ENCODE data around the gene RCN1. TPM values are rescaled to one million over a fixed set of nuclear protein-coding genes. Genes with fewer than 3 reads are reported as not detected.

Gene RCN1
- total RNA-seq, 1 experiment from 2014 or later, result 186 TPM

- no peaks in the 10 kb centered on the region for H3K4me1 Mint-ChIP-seq (ENCODE audit: low read depth, unreplicated experiment)
- H3K4me3 Mint-ChIP-seq (ENCODE audit: low read depth, unreplicated experiment), result no peak overlapping the region
- BruUV-seq (replicated peaks), result no TSS peak
- DNase-seq, result no peak
- intact Hi-C loops (cut with micrococcal nuclease; ENCODE audit: unreplicated experiment), result no loop called here
- CTCF ChIA-PET, result no interaction called here
- H3K27me3 Mint-ChIP-seq (ENCODE audit: unreplicated experiment), result peaks cover 100% of the 10 kb centered on the region
- H3K9me3 Mint-ChIP-seq (ENCODE audit: low read depth, unreplicated experiment), result no peaks in the 10 kb centered on the region
- TF ChIP-seq CTCF (IDR thresholded peaks at IDR 0.05; ENCODE audit: unreplicated experiment), result no peak
- no peak overlapping the region for H3K27ac Mint-ChIP-seq (ENCODE audit: unreplicated experiment)
- no peaks in the 10 kb centered on the region for H3K36me3 Mint-ChIP-seq (ENCODE audit: insufficient read depth, unreplicated experiment)
These were observed 58.9 kb downstream of the RCN1 start for GRCh38 chr11:32149748-32150147.

GRCh38 chr11:32151027-32151426 is 60.2 kb downstream of the RCN1 start:
- Mint-ChIP-seq H3K4me1 (ENCODE audit: low read depth, unreplicated experiment) (no peaks in the 10 kb centered on the region), H3K27ac (ENCODE audit: unreplicated experiment) (no peak overlapping the region), H3K4me3 (ENCODE audit: low read depth, unreplicated experiment) (no peak overlapping the region), H3K27me3 (ENCODE audit: unreplicated experiment) (peaks cover 98% of the 10 kb centered on the region), H3K36me3 (ENCODE audit: insufficient read depth, unreplicated experiment) (no peaks in the 10 kb centered on the region), H3K9me3 (ENCODE audit: low read depth, unreplicated experiment) (no peaks in the 10 kb centered on the region)
- intact Hi-C loops (cut with micrococcal nuclease; ENCODE audit: unreplicated experiment), result no loop called here
- TF ChIP-seq CTCF (IDR thresholded peaks at IDR 0.05; ENCODE audit: unreplicated experiment), result no peak
- no TSS peak for BruUV-seq (replicated peaks)
- CTCF ChIA-PET, result no interaction called here
- no peak for DNase-seq

- no TSS peak for BruUV-seq (replicated peaks)
- CTCF ChIA-PET, result no interaction called here
- no peaks in the 10 kb centered on the region for H3K36me3 Mint-ChIP-seq (ENCODE audit: insufficient read depth, unreplicated experiment)
- DNase-seq, result no peak
- H3K27ac Mint-ChIP-seq (ENCODE audit: unreplicated experiment), result no peak overlapping the region
- intact Hi-C loops (cut with micrococcal nuclease; ENCODE audit: unreplicated experiment), result no loop called here
- peaks cover 98% of the 10 kb centered on the region for H3K27me3 Mint-ChIP-seq (ENCODE audit: unreplicated experiment)
- H3K4me3 Mint-ChIP-seq (ENCODE audit: low read depth, unreplicated experiment), result no peak overlapping the region
- H3K4me1 Mint-ChIP-seq (ENCODE audit: low read depth, unreplicated experiment), result no peaks in the 10 kb centered on the region
- H3K9me3 Mint-ChIP-seq (ENCODE audit: low read depth, unreplicated experiment), result no peaks in the 10 kb centered on the region
- no peak for TF ChIP-seq CTCF (IDR thresholded peaks at IDR 0.05; ENCODE audit: unreplicated experiment)
These were observed 61.3 kb downstream of the RCN1 start for GRCh38 chr11:32152216-32152615.

GRCh38 chr11:32152821-32153220 is 61.9 kb downstream of the RCN1 start:
- Mint-ChIP-seq H3K4me1 (ENCODE audit: low read depth, unreplicated experiment) (no peaks in the 10 kb centered on the region), H3K9me3 (ENCODE audit: low read depth, unreplicated experiment) (no peaks in the 10 kb centered on the region), H3K27me3 (ENCODE audit: unreplicated experiment) (peaks cover 98% of the 10 kb centered on the region), H3K36me3 (ENCODE audit: insufficient read depth, unreplicated experiment) (no peaks in the 10 kb centered on the region), H3K4me3 (ENCODE audit: low read depth, unreplicated experiment) (no peak overlapping the region), H3K27ac (ENCODE audit: unreplicated experiment) (no peak overlapping the region)
- DNase-seq, result no peak
- no TSS peak for BruUV-seq (replicated peaks)
- CTCF ChIA-PET, result no interaction called here
- intact Hi-C loops (cut with micrococcal nuclease; ENCODE audit: unreplicated experiment), result no loop called here
- TF ChIP-seq CTCF (IDR thresholded peaks at IDR 0.05; ENCODE audit: unreplicated experiment), result no peak

All from Calu3 (cell line).